T-helper 17 cell (primary cell): ENCODE data around the gene MAEL. TPM values are rescaled to one million over a fixed set of nuclear protein-coding genes. Genes with fewer than 3 reads are reported as not detected.

Experiments
- ATAC-seq: fragments of 150-1000 bp; cut with Tn5 transposase; 2 replicates; pipeline ENCODE4 v1.10.0; 2021; ENCODE audit warnings: mild to moderate bottlenecking, moderate library complexity
- DNase-seq, 3 donors: peaks; one replicate each; pipeline versions ENCODE4 v3.0.0 to v3.0.0-alpha.2; 2020 to 2021
- H3K9me3 ChIP-seq: one replicate; pipeline ENCODE4 v1.7.0; 2013; ENCODE audit warnings: low read length, mild to moderate bottlenecking; ENCODE audit not compliant: control insufficient read depth, poor library complexity, severe bottlenecking
- H3K27ac Mint-ChIP-seq: one replicate; pipeline ENCODE4 v1.8.0; 2022; ENCODE audit warnings: mild to moderate bottlenecking, moderate library complexity, mixed read lengths
- H3K27me3 Mint-ChIP-seq: one replicate; pipeline ENCODE4 v1.8.0; 2022; ENCODE audit warnings: mixed read lengths
- H3K36me3 Mint-ChIP-seq: one replicate; pipeline ENCODE4 v1.8.0; 2022; ENCODE audit warnings: low read depth, mixed read lengths
- H3K4me1 Mint-ChIP-seq: one replicate; pipeline ENCODE4 v1.8.0; 2022; ENCODE audit warnings: mild to moderate bottlenecking, mixed read lengths
- H3K4me3 Mint-ChIP-seq: one replicate; pipeline ENCODE4 v1.8.0; 2022; ENCODE audit warnings: mild to moderate bottlenecking, moderate library complexity, mixed read lengths
- total RNA-seq, 4 donors: library from RNA in 2 of 4; stranded (reverse) in 2 of 4; gene quantifications; one replicate each; pipeline ENCODE4 v1.2.3 and lab custom pipeline; 2022 to 2026

MAEL gene
- total RNA-seq (not detected), total RNA-seq (lab: John Stamatoyannopoulos, UW) (0 reads per million in 2 donors)

- no peaks in the 10 kb centered on the region for H3K4me1 Mint-ChIP-seq
- ATAC-seq (no peak), DNase-seq (no peak)
- no peak within 1 kb of the TSS for H3K27ac Mint-ChIP-seq
- H3K9me3 ChIP-seq, result no peaks in the 10 kb centered on the region
- H3K27me3 Mint-ChIP-seq, result peaks cover 20% of the 10 kb centered on the region
- H3K36me3 Mint-ChIP-seq, result peaks cover 1% of the 10 kb centered on the region
- H3K4me3 Mint-ChIP-seq, result no peak within 1 kb of the TSS
Observed at GRCh38 chr1:166988974-166989515, at the start of gene MAEL. MAEL (plus strand) TSS chr1:166989280; CDS start chr1:166989353, 73 bp downstream.

GRCh38 chr1:166939741-166940375 is 49.2 kb upstream of the MAEL start:
- H3K36me3 Mint-ChIP-seq, result peaks cover 2% of the 10 kb centered on the region
- H3K4me3 Mint-ChIP-seq, result no peak overlapping the region
- H3K27ac Mint-ChIP-seq, result no peak overlapping the region
- ATAC-seq, result no peak
- H3K4me1 Mint-ChIP-seq, result peaks cover 3% of the 10 kb centered on the region
- DNase-seq, result no peak
- peaks cover 59% of the 10 kb centered on the region for H3K27me3 Mint-ChIP-seq
- no peaks in the 10 kb centered on the region for H3K9me3 ChIP-seq

GRCh38 chr1:166944186-166944967 is 44.7 kb upstream of the MAEL start:
- no peak overlapping the region for H3K4me3 Mint-ChIP-seq
- H3K4me1 Mint-ChIP-seq, result peaks cover 11% of the 10 kb centered on the region
- DNase-seq (no peak), ATAC-seq (no peak)
- H3K36me3 Mint-ChIP-seq, result no peaks in the 10 kb centered on the region
- peaks cover 61% of the 10 kb centered on the region for H3K27me3 Mint-ChIP-seq
- H3K27ac Mint-ChIP-seq, result no peak overlapping the region
- no peaks in the 10 kb centered on the region for H3K9me3 ChIP-seq

- H3K27ac Mint-ChIP-seq, result no peak overlapping the region
- no peak overlapping the region for H3K4me3 Mint-ChIP-seq
- ATAC-seq (no peak), DNase-seq (no peak)
- H3K4me1 Mint-ChIP-seq, result peaks cover 11% of the 10 kb centered on the region
- H3K27me3 Mint-ChIP-seq, result peaks cover 80% of the 10 kb centered on the region
- H3K9me3 ChIP-seq, result no peaks in the 10 kb centered on the region
- H3K36me3 Mint-ChIP-seq, result no peaks in the 10 kb centered on the region
Observed at GRCh38 chr1:166947398-166948043, 41.6 kb upstream of the MAEL start.

GRCh38 chr1:166948856-166949350 is 40.2 kb upstream of the MAEL start:
- ATAC-seq (no peak), DNase-seq (no peak)
- Mint-ChIP-seq H3K27ac (no peak overlapping the region), H3K27me3 (peaks cover 76% of the 10 kb centered on the region), H3K36me3 (peaks cover 2% of the 10 kb centered on the region), H3K4me3 (no peak overlapping the region), H3K4me1 (peaks cover 11% of the 10 kb centered on the region)
- no peaks in the 10 kb centered on the region for H3K9me3 ChIP-seq

- ATAC-seq, result no peak
- DNase-seq, result no peak
Observed at GRCh38 chr1:166950156-166950555, 38.9 kb upstream of the MAEL start.

GRCh38 chr1:166951050-166951449 is 38.0 kb upstream of the MAEL start:
- H3K9me3 ChIP-seq, result no peaks in the 10 kb centered on the region
- Mint-ChIP-seq H3K27ac (no peak overlapping the region), H3K36me3 (peaks cover 4% of the 10 kb centered on the region), H3K27me3 (peaks cover 64% of the 10 kb centered on the region), H3K4me3 (no peak overlapping the region), H3K4me1 (peaks cover 4% of the 10 kb centered on the region)
- DNase-seq (no peak), ATAC-seq (no peak)

More at GRCh38 chr1:166950156-166950555, 38.9 kb upstream of the MAEL start:
- H3K27me3 Mint-ChIP-seq, result peaks cover 73% of the 10 kb centered on the region
- H3K36me3 Mint-ChIP-seq, result peaks cover 4% of the 10 kb centered on the region
- H3K4me3 Mint-ChIP-seq, result no peak overlapping the region
- no peak overlapping the region for H3K27ac Mint-ChIP-seq
- no peaks in the 10 kb centered on the region for H3K9me3 ChIP-seq
- H3K4me1 Mint-ChIP-seq, result peaks cover 5% of the 10 kb centered on the region

GRCh38 chr1:166952002-166952746 is 36.9 kb upstream of the MAEL start:
- H3K27ac Mint-ChIP-seq, result no peak overlapping the region
- H3K4me1 Mint-ChIP-seq, result peaks cover 1% of the 10 kb centered on the region
- no peak for ATAC-seq
- peaks cover 54% of the 10 kb centered on the region for H3K27me3 Mint-ChIP-seq
- DNase-seq, result no peak
- no peak overlapping the region for H3K4me3 Mint-ChIP-seq
- no peaks in the 10 kb centered on the region for H3K9me3 ChIP-seq
- H3K36me3 Mint-ChIP-seq, result peaks cover 4% of the 10 kb centered on the region

GRCh38 chr1:166953491-166953890 is 35.6 kb upstream of the MAEL start:
- no peak overlapping the region for H3K27ac Mint-ChIP-seq
- no peaks in the 10 kb centered on the region for H3K9me3 ChIP-seq
- no peak overlapping the region for H3K4me3 Mint-ChIP-seq
- H3K4me1 Mint-ChIP-seq, result no peaks in the 10 kb centered on the region
- peaks cover 4% of the 10 kb centered on the region for H3K36me3 Mint-ChIP-seq
- no peak for ATAC-seq
- DNase-seq, result no peak
- H3K27me3 Mint-ChIP-seq, result peaks cover 41% of the 10 kb centered on the region

GRCh38 chr1:166956057-166956850 is 32.8 kb upstream of the MAEL start:
- no peaks in the 10 kb centered on the region for H3K9me3 ChIP-seq
- H3K27ac Mint-ChIP-seq, result no peak overlapping the region
- H3K4me1 Mint-ChIP-seq, result no peaks in the 10 kb centered on the region
- peaks cover 4% of the 10 kb centered on the region for H3K36me3 Mint-ChIP-seq
- ATAC-seq (no peak), DNase-seq (no peak)
- no peak overlapping the region for H3K4me3 Mint-ChIP-seq
- peaks cover 47% of the 10 kb centered on the region for H3K27me3 Mint-ChIP-seq

- no peaks in the 10 kb centered on the region for H3K4me1 Mint-ChIP-seq
- peaks cover 4% of the 10 kb centered on the region for H3K36me3 Mint-ChIP-seq
- no peak overlapping the region for H3K27ac Mint-ChIP-seq
- H3K4me3 Mint-ChIP-seq, result no peak overlapping the region
- H3K27me3 Mint-ChIP-seq, result peaks cover 42% of the 10 kb centered on the region
- no peaks in the 10 kb centered on the region for H3K9me3 ChIP-seq
- DNase-seq, result no peak
- no peak for ATAC-seq
Observed at GRCh38 chr1:166956872-166957271, 32.2 kb upstream of the MAEL start.

- no peaks in the 10 kb centered on the region for H3K9me3 ChIP-seq
- Mint-ChIP-seq H3K4me3 (no peak overlapping the region), H3K4me1 (no peaks in the 10 kb centered on the region), H3K36me3 (no peaks in the 10 kb centered on the region), H3K27ac (no peak overlapping the region), H3K27me3 (peaks cover 41% of the 10 kb centered on the region)
- DNase-seq, result no peak
- ATAC-seq, result no peak
Observed at GRCh38 chr1:166960858-166961474, 28.1 kb upstream of the MAEL start.
